ENCODE data around the gene SYT10. TPM values are rescaled to one million over a fixed set of nuclear protein-coding genes. Genes with fewer than 3 reads are reported as not detected.
"Not testable (repeated sequence)": the region's sequence is repeated elsewhere in the genome, so short reads cannot be mapped to it uniquely, and the experiment has no call there.

Gene SYT10
- total RNA-seq, 3 donors from 2014 or later: not detected

GRCh38 chr12:33431648-33432047 is 8.0 kb downstream of the SYT10 start:
- no peak for DNase-seq (ENCODE audit: low spot score in 2 of 2)

DNA sequence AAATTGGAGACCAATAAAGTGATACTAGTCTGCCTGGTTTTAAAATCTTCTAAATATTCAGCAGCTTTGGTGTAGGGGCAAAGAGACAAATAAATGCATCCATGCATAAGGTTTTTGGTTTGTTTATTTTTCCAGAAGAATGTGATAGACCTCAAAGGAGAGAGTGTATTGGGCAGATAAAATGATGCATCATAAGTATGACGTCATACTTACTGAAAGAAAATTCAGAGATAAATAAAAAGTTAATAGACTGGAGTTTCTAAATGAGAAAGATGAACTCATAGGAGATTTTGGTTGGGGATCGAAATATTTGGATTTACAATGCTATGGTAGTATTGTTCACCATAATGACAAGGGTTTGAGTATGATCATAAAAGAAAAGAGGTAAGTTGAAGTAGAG is 10.2 kb downstream of the SYT10 start:
- no peaks in the 10 kb centered on the region for H3K9me3 ChIP-seq
- H3K27ac ChIP-seq: no peak overlapping the region
- H3K36me3 ChIP-seq: no peaks in the 10 kb centered on the region
- no peak for DNase-seq (ENCODE audit: low spot score in 2 of 2)
- no peaks in the 10 kb centered on the region for H3K27me3 ChIP-seq
- TF ChIP-seq POLR2A (IDR thresholded peaks at IDR 0.05) (no peak), POLR2AphosphoS5 (IDR thresholded peaks at IDR 0.05) (no peak), CTCF (IDR thresholded peaks at IDR 0.05) (no peak)
- no peaks in the 10 kb centered on the region for H3K4me1 ChIP-seq
- H3K4me3 ChIP-seq: no peak overlapping the region
- intact Hi-C loops (cut with DNase I; ENCODE audit: low total_unique reads): loop anchor here (5.0 kb wide), 1 partner anchor 438 kb away; no protein-coding TSS in a partner anchor

More at GRCh38 chr12:33431648-33432047, 8.0 kb downstream of the SYT10 start:
- no peaks in the 10 kb centered on the region for H3K9me3 ChIP-seq
- H3K27me3 ChIP-seq: no peaks in the 10 kb centered on the region
- no peaks in the 10 kb centered on the region for H3K4me1 ChIP-seq
- H3K4me3 ChIP-seq: no peak overlapping the region
- no peaks in the 10 kb centered on the region for H3K36me3 ChIP-seq
- intact Hi-C loops (cut with DNase I; ENCODE audit: low total_unique reads): no loop called here
- no peak overlapping the region for H3K27ac ChIP-seq
- TF ChIP-seq CTCF (IDR thresholded peaks at IDR 0.05): no peak
- no peak for TF ChIP-seq POLR2AphosphoS5 (IDR thresholded peaks at IDR 0.05)

DNA sequence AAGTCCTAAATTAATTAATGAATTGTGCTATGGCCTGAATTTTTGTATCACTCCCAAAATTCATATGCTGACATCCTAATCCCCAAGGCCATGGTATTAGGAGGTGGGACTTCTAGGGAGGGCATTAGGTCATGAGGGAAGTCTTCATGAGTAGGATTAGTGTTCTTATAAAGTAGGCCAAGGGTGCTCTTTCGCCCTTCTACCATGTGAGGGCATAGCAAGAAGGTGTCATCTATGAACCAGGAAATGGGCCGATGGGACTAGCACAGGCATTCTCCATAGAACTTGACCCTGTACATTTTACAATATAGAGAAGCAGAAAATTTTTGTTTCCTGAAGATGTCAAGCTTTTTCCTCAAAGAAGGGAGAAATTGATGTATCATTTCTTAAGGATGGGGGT is 12.5 kb downstream of the SYT10 start:
- no peaks in the 10 kb centered on the region for H3K9me3 ChIP-seq
- DNase-seq (ENCODE audit: low spot score in 2 of 2): no peak
- H3K27me3 ChIP-seq: no peaks in the 10 kb centered on the region
- H3K4me3 ChIP-seq: no peak overlapping the region
- TF ChIP-seq CTCF (IDR thresholded peaks at IDR 0.05): no peak
- TF ChIP-seq POLR2A (IDR thresholded peaks at IDR 0.05): no peak
- TF ChIP-seq POLR2AphosphoS5 (IDR thresholded peaks at IDR 0.05): no peak
- no peaks in the 10 kb centered on the region for H3K36me3 ChIP-seq
- intact Hi-C loops (cut with DNase I; ENCODE audit: low total_unique reads): loop anchor here (5.0 kb wide), 1 partner anchor 440 kb away; no protein-coding TSS in a partner anchor
- no peak overlapping the region for H3K27ac ChIP-seq
- H3K4me1 ChIP-seq: no peaks in the 10 kb centered on the region

DNA sequence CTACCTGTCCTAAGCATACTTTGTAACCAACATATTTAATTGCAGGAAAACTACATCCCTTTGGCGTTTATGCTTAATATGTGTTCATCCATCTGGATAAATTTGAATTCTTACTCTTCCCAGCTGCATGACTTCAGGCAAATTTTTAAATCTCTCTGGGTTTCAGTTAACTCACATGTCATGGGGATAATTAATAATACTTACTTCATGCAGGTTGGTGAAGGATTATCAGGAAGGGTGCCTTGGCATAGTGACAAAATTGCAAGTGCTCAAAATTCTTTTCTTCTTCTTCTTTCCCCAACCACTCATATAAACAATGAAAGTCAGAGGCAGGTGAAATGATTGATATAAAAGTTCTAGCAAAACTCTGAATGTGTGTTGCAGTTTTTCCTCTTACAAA is 15.9 kb downstream of the SYT10 start:
- intact Hi-C loops (cut with DNase I; ENCODE audit: low total_unique reads): no loop called here
- Histone ChIP-seq H3K9me3 (no peaks in the 10 kb centered on the region), H3K27me3 (no peaks in the 10 kb centered on the region), H3K36me3 (no peaks in the 10 kb centered on the region), H3K4me1 (no peaks in the 10 kb centered on the region), H3K4me3 (no peak overlapping the region), H3K27ac (no peak overlapping the region)
- TF ChIP-seq CTCF (IDR thresholded peaks at IDR 0.05) (no peak), POLR2AphosphoS5 (IDR thresholded peaks at IDR 0.05) (no peak), POLR2A (IDR thresholded peaks at IDR 0.05) (no peak)
- DNase-seq (ENCODE audit: low spot score in 2 of 2): no peak

DNA sequence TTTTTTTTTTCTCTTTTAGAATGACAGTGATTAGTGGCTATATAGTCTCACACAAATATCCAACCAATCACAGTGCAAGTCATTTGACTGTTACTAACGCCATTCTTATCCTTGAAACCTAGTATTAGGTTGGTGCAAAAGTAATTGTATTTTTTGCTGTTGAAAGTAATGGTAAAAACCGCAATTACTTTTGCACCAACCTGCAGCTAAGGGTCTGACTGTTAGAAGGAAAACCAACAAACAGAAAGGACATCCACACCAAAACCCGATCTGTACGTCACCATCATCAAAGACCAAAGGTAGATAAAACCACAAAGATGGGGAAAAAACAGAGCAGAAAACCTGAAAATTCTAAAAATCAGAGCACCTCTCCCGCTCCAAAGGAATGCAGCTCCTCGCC is 27.2 kb downstream of the SYT10 start:
- H3K36me3 ChIP-seq; DNase-seq (ENCODE audit: low spot score in 2 of 2); H3K27me3 ChIP-seq; H3K27ac ChIP-seq; H3K4me3 ChIP-seq; H3K9me3 ChIP-seq; intact Hi-C loops (cut with DNase I; ENCODE audit: low total_unique reads); H3K4me1 ChIP-seq: not testable (repeated sequence)

DNA sequence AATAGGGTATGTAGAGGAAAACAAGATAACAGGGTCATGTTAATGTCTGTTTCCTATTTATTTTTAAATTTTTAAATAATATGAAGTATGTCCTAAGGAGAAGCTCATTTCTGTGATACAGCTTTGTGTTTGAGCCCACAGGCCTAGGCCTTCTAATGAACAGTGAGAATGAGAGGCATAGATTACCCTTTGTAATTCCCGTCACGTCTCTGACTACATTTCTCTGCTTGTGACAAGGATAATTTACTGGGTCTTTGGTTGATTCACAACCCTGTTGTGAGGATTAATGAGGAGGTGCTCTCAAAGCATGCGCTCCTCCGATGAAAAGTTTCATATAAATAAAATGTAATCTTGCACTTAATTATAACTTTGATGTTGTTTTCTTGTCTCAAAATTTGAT is 56.1 kb downstream of the SYT10 start:
- Histone ChIP-seq H3K4me1 (no peaks in the 10 kb centered on the region), H3K27ac (no peak overlapping the region), H3K4me3 (no peak overlapping the region), H3K36me3 (no peaks in the 10 kb centered on the region), H3K9me3 (no peaks in the 10 kb centered on the region), H3K27me3 (no peaks in the 10 kb centered on the region)
- TF ChIP-seq POLR2AphosphoS5 (IDR thresholded peaks at IDR 0.05) (no peak), CTCF (IDR thresholded peaks at IDR 0.05) (no peak), POLR2A (IDR thresholded peaks at IDR 0.05) (no peak)
- intact Hi-C loops (cut with DNase I; ENCODE audit: low total_unique reads): no loop called here
- DNase-seq (ENCODE audit: low spot score in 2 of 2): no peak
